HFF-Myc (cell line): ENCODE data around the gene MADCAM1.

Source experiments
- DNase-seq: peaks from one replicate; pipeline ENCODE4 v3.0.0-alpha.2; 2011; ENCODE audit warnings: low read depth; ENCODE audit errors: extremely low read depth
- H3K4me3 ChIP-seq: replicated peaks from 2 replicates; pipeline ENCODE4 v1.5.1; 2011; ENCODE audit warnings: low read depth, mild to moderate bottlenecking, control low read depth, low read length
- TF ChIP-seq, protein P1 (sequence below): IDR thresholded peaks from 2 replicates; pipeline ENCODE4 v1.5.1; 2012; ENCODE audit warnings: mild to moderate bottlenecking, low read depth, low read length, control low read depth; ENCODE audit errors: missing control alignments

Gene MADCAM1

DNA sequence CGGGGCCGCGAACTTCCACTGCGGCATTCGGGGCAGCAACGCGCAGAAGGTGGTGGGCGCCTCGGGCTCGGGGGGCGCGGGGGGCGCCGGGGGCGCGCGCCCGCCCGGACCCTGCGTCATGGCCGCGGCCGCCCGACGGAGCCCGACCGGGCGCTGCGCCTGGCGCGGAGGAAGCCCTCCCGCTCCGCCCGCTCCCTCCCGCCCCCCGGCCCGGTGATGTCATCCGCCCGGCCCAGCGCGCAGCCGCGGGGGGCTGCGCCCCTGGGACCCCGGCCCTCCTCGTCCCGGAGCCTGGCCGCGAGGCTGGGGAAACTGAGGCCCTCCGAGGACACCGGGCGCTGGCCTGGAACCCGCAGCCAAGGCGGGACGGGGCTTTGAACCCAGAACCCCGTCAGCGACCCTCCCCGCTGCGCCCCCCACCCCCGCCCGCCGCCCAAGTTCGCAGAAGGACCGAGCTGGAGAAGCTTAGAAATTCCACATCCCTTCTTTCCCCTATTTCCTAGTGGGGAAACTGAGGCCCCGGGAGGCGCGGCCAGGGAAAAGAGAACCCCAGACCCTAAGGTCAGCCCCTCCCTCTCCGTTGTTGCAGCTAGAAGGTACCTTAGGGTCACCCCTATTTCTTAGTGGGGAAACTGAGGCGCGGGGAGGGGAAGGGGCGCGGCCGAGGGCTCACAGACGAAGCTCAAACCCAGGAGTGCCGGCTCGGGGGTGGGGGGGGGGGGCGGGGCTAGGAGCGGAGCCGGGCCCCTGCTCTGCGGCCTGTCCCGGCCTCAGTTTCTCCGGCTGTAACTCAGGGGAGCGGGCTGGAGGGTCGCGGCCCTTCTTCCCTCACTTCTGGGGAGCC, 35.2 kb upstream of the MADCAM1 start, which contains the start of gene SHC2:
TSS of gene SHC2 (minus strand) at position 157 of the 844 bp plus-strand sequence. CDS start at position 120, 37 bp downstream.
- DNase-seq, result no peak
- peak within 1 kb of the TSS; percentile 18 for H3K4me3 ChIP-seq

DNA sequence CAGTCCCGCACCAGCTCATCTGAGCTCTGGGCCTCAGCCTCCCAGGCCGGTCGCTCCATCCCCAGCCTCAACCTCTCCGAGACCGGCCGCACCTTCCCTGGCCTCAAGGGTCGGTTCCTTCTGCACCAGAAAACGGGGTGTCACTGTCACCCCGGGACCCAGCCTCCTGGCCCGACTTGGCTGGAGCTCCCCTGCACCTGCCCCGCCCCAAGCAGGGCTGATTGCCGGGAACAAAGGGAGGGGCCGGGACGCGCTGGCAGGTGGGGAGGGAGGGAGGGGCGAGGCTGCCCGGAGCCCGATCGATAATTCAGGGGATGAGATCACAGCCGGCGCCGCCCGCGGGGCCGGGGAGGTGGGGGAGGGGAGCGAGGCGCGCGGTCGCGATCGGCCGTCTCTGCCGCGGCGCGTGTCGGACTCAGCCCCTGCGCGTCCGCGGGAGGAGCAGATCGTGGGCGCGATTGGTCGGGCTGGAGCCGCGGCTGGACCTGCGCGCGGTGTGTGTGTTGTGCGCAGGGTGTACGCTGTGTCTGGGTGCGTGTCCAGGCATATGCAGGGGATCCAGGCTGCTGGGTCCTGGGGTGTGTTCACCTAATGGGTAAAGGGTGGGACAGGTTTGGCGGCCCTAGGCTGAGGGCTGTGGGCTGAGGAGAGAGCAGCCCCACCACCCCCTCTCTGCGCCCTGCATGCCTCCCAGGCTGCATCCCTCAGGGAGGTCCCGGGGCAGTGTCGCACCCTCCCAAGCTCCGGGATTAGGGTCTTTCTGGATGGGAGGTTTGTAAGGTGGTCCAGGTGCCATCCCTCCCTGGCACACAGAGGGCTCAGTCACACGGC, 34.4 kb upstream of the MADCAM1 start:
- no peak for DNase-seq
- H3K4me3 ChIP-seq, result no peak overlapping the region
- TF ChIP-seq, protein P1, sequence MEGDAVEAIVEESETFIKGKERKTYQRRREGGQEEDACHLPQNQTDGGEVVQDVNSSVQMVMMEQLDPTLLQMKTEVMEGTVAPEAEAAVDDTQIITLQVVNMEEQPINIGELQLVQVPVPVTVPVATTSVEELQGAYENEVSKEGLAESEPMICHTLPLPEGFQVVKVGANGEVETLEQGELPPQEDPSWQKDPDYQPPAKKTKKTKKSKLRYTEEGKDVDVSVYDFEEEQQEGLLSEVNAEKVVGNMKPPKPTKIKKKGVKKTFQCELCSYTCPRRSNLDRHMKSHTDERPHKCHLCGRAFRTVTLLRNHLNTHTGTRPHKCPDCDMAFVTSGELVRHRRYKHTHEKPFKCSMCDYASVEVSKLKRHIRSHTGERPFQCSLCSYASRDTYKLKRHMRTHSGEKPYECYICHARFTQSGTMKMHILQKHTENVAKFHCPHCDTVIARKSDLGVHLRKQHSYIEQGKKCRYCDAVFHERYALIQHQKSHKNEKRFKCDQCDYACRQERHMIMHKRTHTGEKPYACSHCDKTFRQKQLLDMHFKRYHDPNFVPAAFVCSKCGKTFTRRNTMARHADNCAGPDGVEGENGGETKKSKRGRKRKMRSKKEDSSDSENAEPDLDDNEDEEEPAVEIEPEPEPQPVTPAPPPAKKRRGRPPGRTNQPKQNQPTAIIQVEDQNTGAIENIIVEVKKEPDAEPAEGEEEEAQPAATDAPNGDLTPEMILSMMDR, result no peak

More for the DNA sequence above, 35.2 kb upstream of the MADCAM1 start, which contains the start of gene SHC2:
- TF ChIP-seq, protein P1, result no peak

DNA sequence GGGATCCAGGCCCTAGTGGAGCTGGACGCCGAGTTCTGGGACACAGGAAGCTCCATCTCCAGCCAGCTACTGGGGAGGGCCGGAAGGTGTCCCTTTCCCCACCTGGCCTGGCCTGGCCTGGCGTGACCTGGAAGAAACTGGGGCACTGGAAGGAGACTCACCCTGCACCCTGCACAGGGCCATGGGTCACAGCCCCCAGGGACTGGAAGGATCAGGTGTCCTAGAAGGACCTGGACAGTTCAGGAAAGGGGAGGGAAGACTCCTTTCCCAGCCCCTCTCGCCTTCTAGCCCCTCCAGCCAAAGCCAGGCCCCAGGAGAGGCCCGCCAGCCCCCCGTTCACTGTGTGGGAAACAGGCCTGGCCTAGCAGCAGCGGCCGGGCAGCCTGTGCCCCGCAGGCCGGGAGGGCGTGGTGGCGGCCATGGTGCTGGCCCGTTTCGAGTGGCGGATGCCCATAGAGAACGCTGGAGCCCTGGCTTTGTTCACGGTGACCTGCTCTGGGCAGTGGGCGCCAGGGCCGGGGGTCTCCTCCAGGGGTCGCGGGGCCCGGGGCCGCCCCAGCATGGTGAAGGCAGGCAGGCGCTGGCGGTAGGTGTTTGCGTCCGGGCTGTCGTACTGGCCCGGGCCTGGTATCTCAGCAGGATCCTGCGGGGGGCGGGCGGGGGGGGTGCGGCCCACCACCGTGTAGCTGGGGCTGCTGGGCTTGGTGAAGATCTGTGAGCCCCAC, 32.6 kb upstream of the MADCAM1 start:
- H3K4me3 ChIP-seq, result no peak overlapping the region
- TF ChIP-seq, protein P1, result no peak
- DNase-seq, result no peak

DNA sequence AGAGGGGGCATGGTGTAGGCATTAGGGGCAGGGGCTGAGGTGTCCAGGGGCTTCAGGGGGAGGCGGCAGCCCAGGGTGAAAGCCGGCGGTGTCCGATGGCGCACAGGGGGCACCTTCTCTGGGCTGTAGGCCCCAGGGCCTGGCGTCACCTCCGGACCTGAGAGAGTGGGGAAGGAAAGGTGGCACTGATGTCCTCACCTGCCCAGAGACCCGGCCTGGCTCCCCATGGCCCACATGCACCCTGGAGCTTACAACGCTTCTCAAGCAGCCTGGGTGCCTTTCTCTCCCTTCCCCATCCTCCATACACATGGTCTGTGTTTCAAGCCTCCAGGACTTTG, 32.1 kb upstream of the MADCAM1 start:
- TF ChIP-seq, protein P1, result no peak
- H3K4me3 ChIP-seq, result no peak overlapping the region
- DNase-seq, result no peak

DNA sequence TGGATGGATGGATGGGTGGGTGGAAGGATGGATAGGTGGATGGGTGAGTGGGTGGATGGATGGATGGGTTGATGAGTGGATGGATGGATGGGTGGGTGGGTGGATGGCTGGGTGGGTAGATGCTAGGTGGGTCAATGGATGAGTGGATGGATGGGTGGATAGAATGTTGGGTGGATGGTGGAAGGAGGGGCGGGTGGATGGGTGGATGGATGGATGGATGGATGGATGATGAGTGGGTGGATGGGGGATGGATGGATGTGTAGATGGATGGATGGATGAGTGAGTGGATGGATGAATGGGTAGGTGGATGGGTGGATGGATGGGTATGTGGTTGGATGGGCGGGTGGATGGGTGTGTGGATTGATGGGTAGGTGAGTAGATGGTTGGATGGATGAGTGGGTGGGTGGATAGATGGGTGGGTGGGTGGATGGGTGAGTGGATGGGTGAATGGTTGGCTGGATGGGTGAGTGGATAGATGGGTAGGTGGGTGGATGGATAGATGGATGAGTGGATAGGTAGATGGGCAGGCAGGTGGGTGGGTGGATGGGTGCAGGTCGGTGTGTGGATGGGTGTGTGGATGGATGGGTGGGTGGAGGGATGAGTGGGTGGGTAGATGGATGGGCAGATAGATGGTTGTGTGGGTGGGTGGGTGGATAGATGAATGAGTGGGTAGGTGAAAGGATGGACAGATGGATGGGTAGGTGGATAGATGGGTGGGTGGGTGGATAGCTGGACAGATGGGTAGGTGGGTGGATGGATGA, 31.1 kb upstream of the MADCAM1 start:
- TF ChIP-seq, protein P1, result no peak
- H3K4me3 ChIP-seq, result no peak overlapping the region
- DNase-seq, result no peak

DNA sequence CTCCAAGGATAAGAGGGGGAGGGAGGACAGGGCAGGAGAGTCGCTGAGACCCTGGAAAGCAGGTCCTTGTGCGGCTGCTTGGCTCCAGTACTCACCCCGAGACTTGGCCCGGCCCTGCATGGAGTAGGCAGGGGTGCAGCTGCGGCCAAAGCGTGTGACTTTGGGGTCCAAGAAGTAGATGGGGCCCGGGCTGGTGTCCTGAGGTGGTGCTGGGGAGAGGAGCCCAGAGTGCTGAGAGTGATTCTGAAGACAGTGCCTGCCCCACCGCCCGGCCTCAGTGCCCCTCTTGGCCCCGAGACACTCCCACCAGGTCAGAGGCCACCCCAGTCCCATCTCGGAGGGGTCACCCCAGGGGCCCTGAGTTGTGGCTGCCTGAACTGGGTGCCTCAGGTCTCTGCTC, 28.7 kb upstream of the MADCAM1 start:
- TF ChIP-seq, protein P1, result no peak

More for the DNA sequence above, 28.7 kb upstream of the MADCAM1 start:
- H3K4me3 ChIP-seq, result no peak overlapping the region
- DNase-seq, result no peak
